IMR-90 (cell line): ENCODE results near the gene DNM3. TPM values are rescaled to one million over a fixed set of nuclear protein-coding genes. Genes with fewer than 3 reads are reported as not detected.

Experiments used
- ATAC-seq: fragments of 200-7000 bp; cut with Tn5 transposase; 2 replicates; pipeline ENCODE4 v1.9.1; 2020; ENCODE audit warnings: low read depth, mild to moderate bottlenecking, moderate library complexity
- BruUV-seq: library from RNA; stranded (reverse); fragments of 400-500 nt; replicated peaks from 2 replicates; lab custom pipeline; 2021; lab: Mats Ljungman, UMichigan
- CTCF ChIA-PET: fragments of 300-600 bp; formaldehyde crosslinking; extraction: SDS; loops from one replicate; lab custom pipeline; 2021; ENCODE audit warnings: antibody characterized with exemption; lab: Yijun Ruan, JAX
- POLR2A ChIA-PET: fragments of 300-600 bp; sonication (Branson Sonifier 250); formaldehyde crosslinking; loops from one replicate; lab custom pipeline; 2022; ENCODE audit warnings: antibody characterized with exemption; ENCODE audit not compliant: unreplicated experiment; lab: Charles Lee
- DNase-seq: peaks from one replicate; pipeline ENCODE4 v3.0.0; 2013
- H2AFZ ChIP-seq: replicated peaks from 2 replicates; pipeline ENCODE3; 2013; ENCODE audit warnings: low read length, mild to moderate bottlenecking; ENCODE audit not compliant: poor library complexity
- H2AK5ac ChIP-seq: 2 replicates; pipeline ENCODE4 v1.6.1; 2013; ENCODE audit warnings: low read depth, low read length, inconsistent platforms
- H2AK9ac ChIP-seq: replicated peaks from 2 replicates; pipeline ENCODE3; 2013; ENCODE audit warnings: mild to moderate bottlenecking, low read depth, low read length, moderate library complexity; ENCODE audit not compliant: poor library complexity
- H2BK120ac ChIP-seq: 2 replicates; pipeline ENCODE4 v1.6.1; 2013; ENCODE audit warnings: low read depth, low read length, inconsistent platforms
- H2BK15ac ChIP-seq: 3 replicates; pipeline ENCODE4 v1.6.1; 2013; ENCODE audit warnings: low read depth, low read length, inconsistent platforms
- H2BK20ac ChIP-seq: 2 replicates; pipeline ENCODE4 v1.6.1; 2013; ENCODE audit warnings: low read depth, mild to moderate bottlenecking, inconsistent platforms, low read length, moderate library complexity
- H2BK5ac ChIP-seq: 2 replicates; pipeline ENCODE4 v1.6.1; 2013; ENCODE audit warnings: mild to moderate bottlenecking, low read depth, low read length, inconsistent platforms; ENCODE audit not compliant: poor library complexity, severe bottlenecking
- H3K14ac ChIP-seq: replicated peaks from 2 replicates; pipeline ENCODE4 v1.6.1; 2013; ENCODE audit warnings: low read depth, low read length, inconsistent platforms
- H3K18ac ChIP-seq: 2 replicates; pipeline ENCODE4 v1.6.1; 2013; ENCODE audit warnings: low read depth, low read length, control low read depth
- H3K23ac ChIP-seq: 2 replicates; pipeline ENCODE4 v1.6.1; 2013; ENCODE audit warnings: low read depth, low read length, inconsistent platforms
- H3K27ac ChIP-seq: 2 replicates; pipeline ENCODE4 v1.5.1; 2013; ENCODE audit warnings: mild to moderate bottlenecking, control low read depth, low read length; ENCODE audit not compliant: insufficient read depth
- H3K27me3 ChIP-seq: 2 replicates; pipeline ENCODE4 v1.6.1; 2013; ENCODE audit warnings: low read length; ENCODE audit not compliant: control insufficient read depth, insufficient read depth
- H3K36me3 ChIP-seq: 2 replicates; pipeline ENCODE4 v1.6.1; 2013; ENCODE audit warnings: low read length, mixed read lengths; ENCODE audit not compliant: control insufficient read depth, insufficient read depth
- H3K4ac ChIP-seq: 2 replicates; pipeline ENCODE4 v1.6.1; 2013; ENCODE audit warnings: low read depth, low read length, inconsistent platforms
- H3K4me1 ChIP-seq: 2 replicates; pipeline ENCODE4 v1.6.1; 2013; ENCODE audit warnings: low read length, mixed read lengths; ENCODE audit not compliant: control insufficient read depth, insufficient read depth
- H3K4me2 ChIP-seq: 2 replicates; pipeline ENCODE4 v1.6.1; 2013; ENCODE audit warnings: low read depth, mild to moderate bottlenecking, control low read depth, low read length, moderate library complexity
- H3K4me3 ChIP-seq: 2 replicates; pipeline ENCODE4 v1.5.1; 2013; ENCODE audit warnings: low read depth, mild to moderate bottlenecking, control low read depth, low read length, moderate library complexity; ENCODE audit not compliant: insufficient read depth
- H3K56ac ChIP-seq: 2 replicates; pipeline ENCODE4 v1.6.1; 2013; ENCODE audit warnings: low read length, inconsistent platforms; ENCODE audit not compliant: insufficient read depth; ENCODE audit errors: extremely low read depth
- H3K79me1 ChIP-seq, 2 experiments: 2 replicates each; pipeline ENCODE4 v1.6.1; 2013; ENCODE audit warnings: low read length in 2 of 2, inconsistent platforms in 1 of 2, low read depth in 1 of 2
- H3K9ac ChIP-seq: 2 replicates; pipeline ENCODE4 v1.6.1; 2013; ENCODE audit warnings: low read depth, low read length, control low read depth
- H3K9me1 ChIP-seq: 2 replicates; pipeline ENCODE4 v1.6.1; 2013; ENCODE audit warnings: low read length, inconsistent platforms; ENCODE audit not compliant: insufficient read depth
- H3K9me3 ChIP-seq: 2 replicates; pipeline ENCODE4 v1.6.1; 2013; ENCODE audit warnings: low read length; ENCODE audit not compliant: control insufficient read depth, insufficient read depth
- H4K20me1 ChIP-seq: 2 replicates; pipeline ENCODE4 v1.6.1; 2013; ENCODE audit warnings: low read length, inconsistent platforms; ENCODE audit not compliant: insufficient read depth
- H4K5ac ChIP-seq: 2 replicates; pipeline ENCODE4 v1.6.1; 2013; ENCODE audit warnings: mild to moderate bottlenecking, low read depth, low read length, control low read depth
- H4K8ac ChIP-seq, 2 experiments: 2 replicates each; pipeline ENCODE4 v1.6.1; 2013; ENCODE audit warnings: low read depth in 2 of 2, low read length in 2 of 2, control low read depth in 1 of 2, inconsistent platforms in 1 of 2
- H4K91ac ChIP-seq: 2 replicates; pipeline ENCODE4 v1.6.1; 2013; ENCODE audit warnings: low read depth, low read length, inconsistent platforms; ENCODE audit not compliant: insufficient read depth
- BHLHE40 ChIP-seq: fragments of 150-350 bp; IDR thresholded peaks from 2 replicates; pipeline ENCODE4 v1.6.1; 2016; ENCODE audit warnings: mild to moderate bottlenecking, low read depth, low read length
- CTCF ChIP-seq: conservative IDR thresholded peaks from 2 replicates; pipeline ENCODE4 v1.5.1; 2012; ENCODE audit warnings: mild to moderate bottlenecking, low read depth, low read length, improper control_type of control experiment
- ELK1 ChIP-seq: fragments of 150-350 bp; IDR thresholded peaks from 2 replicates; pipeline ENCODE4 v1.6.1; 2016; ENCODE audit warnings: low read depth, mild to moderate bottlenecking, low read length, moderate library complexity, borderline replicate concordance
- FOS ChIP-seq: fragments of 150-350 bp; IDR thresholded peaks from 2 replicates; pipeline ENCODE4 v1.6.1; 2016; ENCODE audit warnings: low read depth, low read length
- MAZ ChIP-seq: IDR thresholded peaks from 2 replicates; pipeline ENCODE4 v1.6.1; 2012; ENCODE audit warnings: low read depth, mild to moderate bottlenecking, low read length, improper control_type of control experiment, moderate library complexity, borderline replicate concordance
- MXI1 ChIP-seq: IDR thresholded peaks from 2 replicates; pipeline ENCODE4 v1.6.1; 2012; ENCODE audit warnings: low read depth, mild to moderate bottlenecking, low read length, moderate library complexity, borderline replicate concordance
- POLR2A ChIP-seq: IDR thresholded peaks from 2 replicates; pipeline ENCODE4 v1.6.1; 2012; ENCODE audit warnings: mild to moderate bottlenecking, low read depth, low read length
- RAD21 ChIP-seq: IDR thresholded peaks from 2 replicates; pipeline ENCODE4 v1.6.1; 2012; ENCODE audit warnings: low read length, improper control_type of control experiment
- RCOR1 ChIP-seq: IDR thresholded peaks from 2 replicates; pipeline ENCODE4 v1.6.1; 2012; ENCODE audit warnings: mild to moderate bottlenecking, low read length, improper control_type of control experiment; ENCODE audit not compliant: insufficient replicate concordance
- RFX5 ChIP-seq: IDR thresholded peaks from 2 replicates; pipeline ENCODE4 v1.8.0; 2012; ENCODE audit warnings: low read depth, mild to moderate bottlenecking, low read length, moderate library complexity
- SMC3 ChIP-seq: fragments of 150-350 bp; IDR thresholded peaks from 2 replicates; pipeline ENCODE4 v1.6.1; 2016; ENCODE audit warnings: low read depth, mild to moderate bottlenecking, antibody characterized with exemption, low read length, moderate library complexity
- USF2 ChIP-seq: fragments of 150-350 bp; IDR thresholded peaks from 2 replicates; pipeline ENCODE4 v1.6.1; 2017; ENCODE audit warnings: mild to moderate bottlenecking, antibody characterized with exemption, low read length, low read depth
- WGBS, 2 experiments: methylation state at CpG; one replicate each; pipeline versions ENCODE4 v1.1.5 to v1.1.7; 2013; ENCODE audit warnings: missing lambda C conversion rate in 2 of 2; ENCODE audit not compliant: insufficient read length in 1 of 2; ENCODE audit errors: extremely low coverage in 2 of 2; 5-methylcytosine and 5-hydroxymethylcytosine counted together
- dilution Hi-C: fragments of 300-500 bp; cut with HindIII; formaldehyde crosslinking; loops from one replicate; pipeline ENCODE4 v1.14.3; 2018; ENCODE audit warnings: low sequenced_read_pairs; ENCODE audit not compliant: unreplicated experiment
- in situ Hi-C: fragments of 300-500 bp; cut with MboI; formaldehyde crosslinking; loops from 3 replicates; pipeline ENCODE4 v1.14.3; 2019; ENCODE audit warnings: low sequenced_read_pairs, inconsistent platforms, mixed read lengths
- intact Hi-C: fragments of 100-400 bp; cut with micrococcal nuclease; formaldehyde crosslinking; loops from 2 replicates; pipeline ENCODE4 v1.10.0; 2022
- polyA plus RNA-seq, 3 experiments: library from polyadenylated mRNA; depleted of rRNA; stranded (reverse); fragments of >200 nt; gene quantifications; 2 replicates each; pipeline ENCODE4 v1.2.3, GENCODE V29; 2012; ENCODE audit warnings: low replicate concordance in 1 of 3
- total RNA-seq: library from RNA; depleted of rRNA; stranded (reverse); fragments of >200 nt; gene quantifications from 2 replicates; pipeline ENCODE4 v1.2.3, GENCODE V29; 2012

The DNM3 gene
- total and polyA plus RNA-seq, 2 of the 4 experiments (the other 2 are of a cell fraction), result 0.36 TPM

- TF ChIP-seq SMC3, result peak; percentile 79
Observed at GRCh38 chr1:172443666-172444453, 602.6 kb downstream of the DNM3 start, which contains the start of gene PIGC (continued).

GRCh38 chr1:172446547-172446946, 605.2 kb downstream of the DNM3 start:
- H3K4me2 ChIP-seq, result no peak overlapping the region
- H4K20me1 ChIP-seq, result no peaks in the 10 kb centered on the region
- DNase-seq (no peak), ATAC-seq (no peak)
- H3K14ac ChIP-seq, result no peak overlapping the region
- H4K91ac ChIP-seq, result no peak overlapping the region
- no peak overlapping the region for H2BK120ac ChIP-seq
- H2BK5ac ChIP-seq, result no peak overlapping the region
- H2BK20ac ChIP-seq, result no peak overlapping the region
- H3K4me3 ChIP-seq, result no peak overlapping the region
- no peak overlapping the region for H2AK5ac ChIP-seq
- no peak overlapping the region for H4K5ac ChIP-seq
- ChIA-PET POLR2A (no interaction called here), CTCF (no interaction called here)
- WGBS, 2 experiments, result no CpG with 5 or more reads among the region's 3 CpGs
- H2BK15ac ChIP-seq, result no peak overlapping the region
- H3K27ac ChIP-seq, result no peak overlapping the region
- peaks cover 10% of the 10 kb centered on the region for H3K4me1 ChIP-seq
- dilution Hi-C loops, result no loop called here
- no TSS peak for BruUV-seq
- H3K36me3 ChIP-seq, result peaks cover 5% of the 10 kb centered on the region
- H3K18ac ChIP-seq, result no peak overlapping the region
- H3K9ac ChIP-seq, result no peak overlapping the region
- H3K9me1 ChIP-seq, result peaks cover 17% of the 10 kb centered on the region
- H2AK9ac ChIP-seq, result no peak overlapping the region
- no peak overlapping the region for H3K4ac ChIP-seq
- no peak overlapping the region for H3K23ac ChIP-seq
- intact Hi-C loops, result no loop called here
- H2AFZ ChIP-seq, result no peak overlapping the region
- TF ChIP-seq MXI1 (no peak), BHLHE40 (no peak), SMC3 (no peak), ELK1 (no peak), USF2 (no peak), RCOR1 (no peak), RAD21 (no peak), POLR2A (no peak), CTCF (no peak), MAZ (no peak), RFX5 (no peak), FOS (no peak)
- in situ Hi-C loops, result no loop called here
- no peak overlapping the region for H3K56ac ChIP-seq
- no peaks in the 10 kb centered on the region for H3K9me3 ChIP-seq
- H3K79me1 ChIP-seq, result peaks cover 9 to 23% of the 10 kb centered on the region in 2 experiments
- no peaks in the 10 kb centered on the region for H3K27me3 ChIP-seq
- no peak overlapping the region for H4K8ac ChIP-seq
